ENCODE results near the gene WAC. TPM values are rescaled to one million over a fixed set of nuclear protein-coding genes. Genes with fewer than 3 reads are reported as not detected.
"Not testable (repeated sequence)": the region's sequence is repeated elsewhere in the genome, so short reads cannot be mapped to it uniquely, and the experiment has no call there.

WAC gene
- total RNA-seq, 2 experiments from 2014 or later = 95.2 to 102 TPM

GRCh38 chr10:28520346-28520745, 12.6 kb upstream of the WAC start:
- intact Hi-C loops (cut with micrococcal nuclease) = no loop called here

DNA sequence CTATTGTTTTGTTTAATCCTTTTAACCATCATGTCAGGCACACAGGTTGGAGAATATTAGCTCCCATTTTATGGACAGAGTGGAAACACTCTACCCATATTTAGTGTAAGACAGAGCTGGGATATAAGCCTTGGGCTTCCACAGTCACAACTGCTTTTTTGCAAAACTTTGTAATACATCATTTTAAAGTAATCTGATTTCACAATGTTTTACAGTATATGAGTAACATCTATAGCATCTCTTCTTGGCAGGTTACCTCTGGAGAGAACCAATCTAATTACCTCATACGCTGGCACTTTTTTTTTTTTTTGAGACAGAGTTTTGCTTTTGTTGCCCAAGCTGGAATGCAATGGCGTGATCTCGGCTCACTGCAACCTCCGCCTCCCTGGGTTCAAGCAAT, 12.1 kb upstream of the WAC start:
- DNase-seq; H3K4me1 Mint-ChIP-seq (ENCODE audit: low read depth); ATAC-seq; H3K4me3 Mint-ChIP-seq; intact Hi-C loops (cut with micrococcal nuclease); H3K27me3 Mint-ChIP-seq; H3K27ac Mint-ChIP-seq; CTCF ChIA-PET: not testable (repeated sequence)
- POLR2A ChIA-PET = interaction anchor here (1.0 kb wide), 1 partner anchor 12 kb away, joined by 3 read pairs; the partner anchor contains the start of gene WAC
- peaks cover 42% of the 10 kb centered on the region for H3K9me3 Mint-ChIP-seq
- H3K36me3 Mint-ChIP-seq (ENCODE audit: low read depth) = peaks cover 32% of the 10 kb centered on the region

More at GRCh38 chr10:28520346-28520745, 12.6 kb upstream of the WAC start:
- ChIA-PET CTCF (no interaction called here), POLR2A (no interaction called here)
- H3K36me3 Mint-ChIP-seq (ENCODE audit: low read depth) = peaks cover 29% of the 10 kb centered on the region
- DNase-seq (no peak), ATAC-seq (no peak)
- no peak overlapping the region for H3K27ac Mint-ChIP-seq
- no peak overlapping the region for H3K4me3 Mint-ChIP-seq
- no peaks in the 10 kb centered on the region for H3K4me1 Mint-ChIP-seq (ENCODE audit: low read depth)
- H3K27me3 Mint-ChIP-seq = no peaks in the 10 kb centered on the region
- peaks cover 43% of the 10 kb centered on the region for H3K9me3 Mint-ChIP-seq
- TF ChIP-seq, protein P1, sequence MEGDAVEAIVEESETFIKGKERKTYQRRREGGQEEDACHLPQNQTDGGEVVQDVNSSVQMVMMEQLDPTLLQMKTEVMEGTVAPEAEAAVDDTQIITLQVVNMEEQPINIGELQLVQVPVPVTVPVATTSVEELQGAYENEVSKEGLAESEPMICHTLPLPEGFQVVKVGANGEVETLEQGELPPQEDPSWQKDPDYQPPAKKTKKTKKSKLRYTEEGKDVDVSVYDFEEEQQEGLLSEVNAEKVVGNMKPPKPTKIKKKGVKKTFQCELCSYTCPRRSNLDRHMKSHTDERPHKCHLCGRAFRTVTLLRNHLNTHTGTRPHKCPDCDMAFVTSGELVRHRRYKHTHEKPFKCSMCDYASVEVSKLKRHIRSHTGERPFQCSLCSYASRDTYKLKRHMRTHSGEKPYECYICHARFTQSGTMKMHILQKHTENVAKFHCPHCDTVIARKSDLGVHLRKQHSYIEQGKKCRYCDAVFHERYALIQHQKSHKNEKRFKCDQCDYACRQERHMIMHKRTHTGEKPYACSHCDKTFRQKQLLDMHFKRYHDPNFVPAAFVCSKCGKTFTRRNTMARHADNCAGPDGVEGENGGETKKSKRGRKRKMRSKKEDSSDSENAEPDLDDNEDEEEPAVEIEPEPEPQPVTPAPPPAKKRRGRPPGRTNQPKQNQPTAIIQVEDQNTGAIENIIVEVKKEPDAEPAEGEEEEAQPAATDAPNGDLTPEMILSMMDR (IDR thresholded peaks at IDR 0.05) = no peak

- ATAC-seq; H3K4me3 Mint-ChIP-seq; POLR2A ChIA-PET; DNase-seq; H3K4me1 Mint-ChIP-seq (ENCODE audit: low read depth); CTCF ChIA-PET; intact Hi-C loops (cut with micrococcal nuclease); H3K27me3 Mint-ChIP-seq; H3K27ac Mint-ChIP-seq: not testable (repeated sequence)
- Mint-ChIP-seq H3K36me3 (ENCODE audit: low read depth) (peaks cover 39% of the 10 kb centered on the region), H3K9me3 (peaks cover 38% of the 10 kb centered on the region)
Measured at GRCh38 chr10:28521961-28522360, 11.0 kb upstream of the WAC start.

- Mint-ChIP-seq H3K36me3 (ENCODE audit: low read depth) (peaks cover 44% of the 10 kb centered on the region), H3K9me3 (peaks cover 32% of the 10 kb centered on the region), H3K27me3 (no peaks in the 10 kb centered on the region), H3K4me3 (no peak overlapping the region), H3K27ac (no peak overlapping the region), H3K4me1 (ENCODE audit: low read depth) (peaks cover 1% of the 10 kb centered on the region)
- ChIA-PET POLR2A (no interaction called here), CTCF (no interaction called here)
- DNase-seq (no peak), ATAC-seq (no peak)
- intact Hi-C loops (cut with micrococcal nuclease) = no loop called here
- TF ChIP-seq, protein P1 (IDR thresholded peaks at IDR 0.05) = no peak
Measured at GRCh38 chr10:28523725-28524252, 9.1 kb upstream of the WAC start.

DNA sequence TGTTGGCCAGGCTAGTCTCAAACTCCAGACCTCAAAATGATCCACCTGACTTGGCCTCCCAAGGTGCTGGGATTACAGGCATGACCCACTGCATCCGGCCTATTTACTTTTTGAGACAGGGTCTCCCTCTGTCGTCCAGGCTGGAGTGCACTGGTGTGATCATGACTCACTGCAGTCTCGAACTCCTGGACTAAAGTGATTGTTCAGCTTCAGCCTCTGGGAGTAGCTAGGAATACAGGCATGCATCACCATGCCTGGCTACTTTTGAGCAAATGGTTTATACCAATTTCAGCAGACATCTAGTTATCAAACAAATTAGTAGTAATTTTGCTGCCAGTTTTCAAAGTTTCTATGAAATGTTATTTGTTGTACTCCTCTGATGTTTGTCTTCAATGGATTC, 2.2 kb upstream of the WAC start:
- DNase-seq (no peak), ATAC-seq (no peak)
- Mint-ChIP-seq H3K4me1 (ENCODE audit: low read depth) (peaks cover 37% of the 10 kb centered on the region), H3K9me3 (peaks cover 3% of the 10 kb centered on the region), H3K27me3 (no peaks in the 10 kb centered on the region), H3K27ac (no peak overlapping the region), H3K36me3 (ENCODE audit: low read depth) (peaks cover 48% of the 10 kb centered on the region), H3K4me3 (peak overlapping the region; percentile 97)
- intact Hi-C loops (cut with micrococcal nuclease) = no loop called here
- CTCF ChIA-PET = interaction anchor here (0.6 kb wide), 1 partner anchor 1323 kb away, joined by 3 read pairs; no protein-coding TSS in a partner anchor
- POLR2A ChIA-PET = no interaction called here
- TF ChIP-seq, protein P1 (IDR thresholded peaks at IDR 0.05) = no peak

GRCh38 chr10:28533186-28533564, 257 bp downstream of the WAC start:
- Mint-ChIP-seq H3K9me3 (no peaks in the 10 kb centered on the region), H3K27me3 (no peaks in the 10 kb centered on the region), H3K36me3 (ENCODE audit: low read depth) (peaks cover 57% of the 10 kb centered on the region), H3K27ac (peak overlapping the region; percentile 100), H3K4me1 (ENCODE audit: low read depth) (peaks cover 54% of the 10 kb centered on the region), H3K4me3 (peak overlapping the region; percentile 97)
- DNase-seq (no peak), ATAC-seq (no peak)
- POLR2A ChIA-PET = interaction anchor here (0.5 to 1.5 kb wide), 7 partner anchors 8 to 198 kb away, joined by 3 to 6 read pairs (median 3); no protein-coding TSS in a partner anchor
- TF ChIP-seq, protein P1 (IDR thresholded peaks at IDR 0.05) = no peak
- CTCF ChIA-PET = no interaction called here
- intact Hi-C loops (cut with micrococcal nuclease) = no loop called here
